H9 (cell line): ENCODE measurements around the gene DMD. TPM values are rescaled to one million over a fixed set of nuclear protein-coding genes. Genes with fewer than 3 reads are reported as not detected.

Experiments used
- DNase-seq: peaks from one replicate; pipeline ENCODE4 v3.0.0-alpha.2; 2017
- H2AFZ ChIP-seq: one replicate; pipeline ENCODE4 v1.6.1; 2013; ENCODE audit warnings: mild to moderate bottlenecking, low read length, control low read depth, moderate library complexity
- H2AK5ac ChIP-seq: 2 replicates; pipeline ENCODE4 v1.6.1; 2013; ENCODE audit warnings: low read length, control low read depth, mixed read lengths; ENCODE audit not compliant: insufficient read length
- H2BK120ac ChIP-seq: one replicate; pipeline ENCODE4 v1.6.1; 2013; ENCODE audit warnings: low read depth, mild to moderate bottlenecking, low read length, control low read depth, inconsistent platforms; ENCODE audit not compliant: poor library complexity, severe bottlenecking
- H2BK12ac ChIP-seq: 2 replicates; pipeline ENCODE4 v1.6.1; 2013; ENCODE audit warnings: low read length, control low read depth, mixed read lengths, low read depth; ENCODE audit not compliant: insufficient read length
- H2BK15ac ChIP-seq: 2 replicates; pipeline ENCODE4 v1.6.1; 2013; ENCODE audit warnings: low read depth, low read length, control low read depth
- H2BK20ac ChIP-seq: one replicate; pipeline ENCODE4 v1.6.1; 2013; ENCODE audit warnings: low read depth, mild to moderate bottlenecking, low read length, control low read depth, inconsistent platforms; ENCODE audit not compliant: poor library complexity, severe bottlenecking
- H2BK5ac ChIP-seq: 2 replicates; pipeline ENCODE4 v1.6.1; 2013; ENCODE audit warnings: low read length, control low read depth, mixed read lengths; ENCODE audit not compliant: insufficient read length
- H3K14ac ChIP-seq: 2 replicates; pipeline ENCODE4 v1.6.1; 2013; ENCODE audit warnings: low read length, control low read depth; ENCODE audit not compliant: insufficient read depth
- H3K18ac ChIP-seq: 2 replicates; pipeline ENCODE4 v1.6.1; 2013; ENCODE audit warnings: low read depth, mild to moderate bottlenecking, mixed read lengths, low read length, control low read depth; ENCODE audit not compliant: insufficient read length
- H3K23ac ChIP-seq: 2 replicates; pipeline ENCODE4 v1.6.1; 2013; ENCODE audit warnings: low read length, control low read depth, mixed read lengths, low read depth; ENCODE audit not compliant: insufficient read length
- H3K23me2 ChIP-seq: 2 replicates; pipeline ENCODE4 v1.6.1; 2013; ENCODE audit warnings: low read depth, mild to moderate bottlenecking, mixed read lengths, low read length, control low read depth; ENCODE audit not compliant: insufficient read length, poor library complexity, severe bottlenecking
- H3K27ac ChIP-seq: 2 replicates; pipeline ENCODE4 v1.5.1; 2013; ENCODE audit warnings: low read length, control low read depth, mixed read lengths, low read depth; ENCODE audit not compliant: insufficient read length
- H3K27me3 ChIP-seq: 2 replicates; pipeline ENCODE4 v1.6.1; 2013; ENCODE audit warnings: low read length, control low read depth, inconsistent platforms; ENCODE audit not compliant: insufficient read depth
- H3K4ac ChIP-seq: 2 replicates; pipeline ENCODE4 v1.6.1; 2013; ENCODE audit warnings: low read depth, mild to moderate bottlenecking, control low read depth, inconsistent platforms, low read length, moderate library complexity
- H3K4me1 ChIP-seq: 2 replicates; pipeline ENCODE4 v1.6.1; 2013; ENCODE audit warnings: low read length, control low read depth, inconsistent platforms; ENCODE audit not compliant: insufficient read depth
- H3K4me2 ChIP-seq: 2 replicates; pipeline ENCODE4 v1.6.1; 2013; ENCODE audit warnings: low read length, control low read depth, mixed read lengths; ENCODE audit not compliant: insufficient read length, insufficient read depth
- H3K56ac ChIP-seq: 2 replicates; pipeline ENCODE4 v1.6.1; 2013; ENCODE audit warnings: low read depth, mild to moderate bottlenecking, mixed read lengths, low read length, control low read depth; ENCODE audit not compliant: insufficient read length
- H3K79me1 ChIP-seq: 2 replicates; pipeline ENCODE4 v1.6.1; 2013; ENCODE audit warnings: low read depth, mild to moderate bottlenecking, moderate library complexity, low read length, control low read depth, inconsistent platforms; ENCODE audit not compliant: insufficient read depth, poor library complexity, severe bottlenecking
- H3K79me2 ChIP-seq: 2 replicates; pipeline ENCODE4 v1.6.1; 2013; ENCODE audit warnings: low read length, control low read depth, inconsistent platforms; ENCODE audit not compliant: insufficient read depth
- H3K9ac ChIP-seq: 2 replicates; pipeline ENCODE4 v1.6.1; 2013; ENCODE audit warnings: low read length, control low read depth, mixed read lengths; ENCODE audit not compliant: insufficient read length; ENCODE audit errors: extremely low read depth
- H3K9me3 ChIP-seq: one replicate; pipeline ENCODE4 v1.6.1; 2013; ENCODE audit warnings: low read depth, low read length, inconsistent platforms; ENCODE audit not compliant: control insufficient read depth
- H3T11ph ChIP-seq: one replicate; pipeline ENCODE4 v1.6.1; 2013; ENCODE audit warnings: mild to moderate bottlenecking, low read length, control low read depth, inconsistent platforms
- H4K20me1 ChIP-seq: one replicate; pipeline ENCODE4 v1.6.1; 2013; ENCODE audit not compliant: control insufficient read depth, insufficient read length, insufficient read depth
- H4K5ac ChIP-seq: 2 replicates; pipeline ENCODE4 v1.6.1; 2013; ENCODE audit warnings: low read depth, mild to moderate bottlenecking, mixed read lengths, low read length, control low read depth; ENCODE audit not compliant: insufficient read length
- H4K8ac ChIP-seq: replicated peaks from 2 replicates; pipeline ENCODE4 v1.6.1; 2013; ENCODE audit warnings: low read length, control low read depth, mixed read lengths, low read depth; ENCODE audit not compliant: insufficient read length
- H4K91ac ChIP-seq: 2 replicates; pipeline ENCODE4 v1.6.1; 2013; ENCODE audit warnings: low read depth, mild to moderate bottlenecking, moderate library complexity, mixed read lengths, low read length, control low read depth; ENCODE audit not compliant: insufficient read length
- H3K27ac Mint-ChIP-seq, 3 experiments: 2 replicates in 2 of 3; 3 replicates in 1 of 3; pipeline ENCODE4 v1.8.0; 2020 to 2021; ENCODE audit warnings: mixed read lengths in 3 of 3, mild to moderate bottlenecking in 1 of 3, moderate library complexity in 1 of 3
- H3K27me3 Mint-ChIP-seq: 2 replicates; pipeline ENCODE4 v1.8.0; 2021; ENCODE audit warnings: low read depth, mild to moderate bottlenecking, moderate library complexity, mixed read lengths
- H3K36me3 Mint-ChIP-seq, 3 experiments: 2 replicates in 2 of 3; 3 replicates in 1 of 3; pipeline ENCODE4 v1.8.0; 2020 to 2021; ENCODE audit warnings: low read depth in 3 of 3, mixed read lengths in 3 of 3; ENCODE audit not compliant: insufficient read depth in 1 of 3
- H3K4me1 Mint-ChIP-seq, 2 experiments: 2 replicates each; pipeline ENCODE4 v1.8.0; 2020; ENCODE audit warnings: mixed read lengths in 2 of 2
- H3K4me3 Mint-ChIP-seq, 2 experiments: 2 replicates in 1 of 2; 3 replicates in 1 of 2; pipeline ENCODE4 v1.8.0; 2020 to 2021; ENCODE audit warnings: mild to moderate bottlenecking in 2 of 2, mixed read lengths in 2 of 2, moderate library complexity in 1 of 2
- H3K9me3 Mint-ChIP-seq, 2 experiments: 2 replicates in 1 of 2; 3 replicates in 1 of 2; pipeline ENCODE4 v1.8.0; 2020; ENCODE audit warnings: mild to moderate bottlenecking in 2 of 2, mixed read lengths in 2 of 2, moderate library complexity in 1 of 2
- WGBS: extraction: QIAGEN DNeasy Blood & Tissue Kit; methylation state at CpG from one replicate; pipeline ENCODE4 v1.1.7; 2013; ENCODE audit warnings: missing lambda C conversion rate, low lambda C conversion rate, mixed read lengths; ENCODE audit not compliant: insufficient read length; ENCODE audit errors: extremely low coverage; 5-methylcytosine and 5-hydroxymethylcytosine counted together
- total RNA-seq: library from RNA; stranded (reverse); gene quantifications from 2 replicates; pipeline ENCODE4 v1.2.1, GENCODE V29; 2021
- TF ChIP-seq, protein P1 (sequence below): fragments of 200-600 bp; sonication (generic); conservative IDR thresholded peaks from 3 replicates; pipeline ENCODE4 v1.8.0; 2021; ENCODE audit warnings: antibody characterized with exemption, mild to moderate bottlenecking

The DMD gene
- total RNA-seq, 1 experiment from 2014 or later, result 3.8 TPM

DNA sequence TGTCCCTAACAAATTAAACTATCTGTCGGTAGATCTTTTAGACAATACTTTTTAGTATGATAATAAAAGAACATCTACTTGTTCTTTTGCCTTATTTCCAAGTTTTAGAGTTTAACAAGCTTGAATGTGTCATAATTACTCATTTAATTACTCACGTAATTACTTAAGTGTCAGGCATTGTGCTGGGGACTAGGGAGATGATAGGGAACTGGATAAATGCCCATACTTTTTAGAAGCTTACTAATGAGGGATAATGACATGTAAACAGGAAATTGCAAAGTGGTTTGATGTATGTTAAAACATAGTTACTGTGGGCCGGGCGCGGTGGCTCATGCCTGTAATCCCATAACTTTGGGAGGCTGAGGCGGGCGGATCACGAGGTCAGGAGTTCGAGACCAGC is 158.3 kb downstream of the DMD start:
- no peak overlapping the region for H4K91ac ChIP-seq
- no peaks in the 10 kb centered on the region for H4K20me1 ChIP-seq
- H2BK5ac ChIP-seq, result no peak overlapping the region
- no peak overlapping the region for H3K9ac ChIP-seq
- no peaks in the 10 kb centered on the region for H3K27me3 Mint-ChIP-seq
- H3K4me3 Mint-ChIP-seq, result no peak overlapping the region
- peaks cover 5 to 16% of the 10 kb centered on the region in 2 experiments; a peak in 3 of 5 replicates for H3K9me3 Mint-ChIP-seq
- H3K56ac ChIP-seq, result no peak overlapping the region
- no peak overlapping the region for H3K4ac ChIP-seq
- no peaks in the 10 kb centered on the region; a peak in 1 of 7 replicates for H3K36me3 Mint-ChIP-seq
- H4K5ac ChIP-seq, result no peak overlapping the region
- no CpG with 5 or more reads among the region's 9 CpGs for WGBS
- TF ChIP-seq, protein P1, sequence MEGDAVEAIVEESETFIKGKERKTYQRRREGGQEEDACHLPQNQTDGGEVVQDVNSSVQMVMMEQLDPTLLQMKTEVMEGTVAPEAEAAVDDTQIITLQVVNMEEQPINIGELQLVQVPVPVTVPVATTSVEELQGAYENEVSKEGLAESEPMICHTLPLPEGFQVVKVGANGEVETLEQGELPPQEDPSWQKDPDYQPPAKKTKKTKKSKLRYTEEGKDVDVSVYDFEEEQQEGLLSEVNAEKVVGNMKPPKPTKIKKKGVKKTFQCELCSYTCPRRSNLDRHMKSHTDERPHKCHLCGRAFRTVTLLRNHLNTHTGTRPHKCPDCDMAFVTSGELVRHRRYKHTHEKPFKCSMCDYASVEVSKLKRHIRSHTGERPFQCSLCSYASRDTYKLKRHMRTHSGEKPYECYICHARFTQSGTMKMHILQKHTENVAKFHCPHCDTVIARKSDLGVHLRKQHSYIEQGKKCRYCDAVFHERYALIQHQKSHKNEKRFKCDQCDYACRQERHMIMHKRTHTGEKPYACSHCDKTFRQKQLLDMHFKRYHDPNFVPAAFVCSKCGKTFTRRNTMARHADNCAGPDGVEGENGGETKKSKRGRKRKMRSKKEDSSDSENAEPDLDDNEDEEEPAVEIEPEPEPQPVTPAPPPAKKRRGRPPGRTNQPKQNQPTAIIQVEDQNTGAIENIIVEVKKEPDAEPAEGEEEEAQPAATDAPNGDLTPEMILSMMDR, result no peak
- H3K27ac Mint-ChIP-seq, result no peak overlapping the region
- H3K23me2 ChIP-seq, result no peaks in the 10 kb centered on the region
- no peak overlapping the region for H2BK12ac ChIP-seq
- no peak overlapping the region for H3K23ac ChIP-seq
- H2BK20ac ChIP-seq, result no peak overlapping the region
- no peak overlapping the region for H3K27ac ChIP-seq
- no peak overlapping the region for H4K8ac ChIP-seq
- no peak overlapping the region for H2AK5ac ChIP-seq
- H3K14ac ChIP-seq, result no peak overlapping the region
- no peak overlapping the region for H2BK120ac ChIP-seq
- no peak overlapping the region for H3T11ph ChIP-seq
- no peak overlapping the region for H2AFZ ChIP-seq
- no peaks in the 10 kb centered on the region for H3K9me3 ChIP-seq
- H3K4me1 ChIP-seq, result no peaks in the 10 kb centered on the region
- H3K27me3 ChIP-seq, result no peaks in the 10 kb centered on the region
- H3K18ac ChIP-seq, result no peak overlapping the region
- H3K79me1 ChIP-seq, result no peaks in the 10 kb centered on the region
- peaks cover 0 to 3% of the 10 kb centered on the region in 2 experiments; a peak in 1 of 4 replicates for H3K4me1 Mint-ChIP-seq
- no peak for DNase-seq
- no peak overlapping the region for H2BK15ac ChIP-seq
- H3K79me2 ChIP-seq, result no peaks in the 10 kb centered on the region
- no peak overlapping the region for H3K4me2 ChIP-seq
